Skeletal muscle tissue (tissue), 4 donors: ENCODE data around the gene ARHGEF38. TPM values are rescaled to one million over a fixed set of nuclear protein-coding genes. Genes with fewer than 3 reads are reported as not detected.
"Not testable (repeated sequence)": the region's sequence is repeated elsewhere in the genome, so short reads cannot be mapped to it uniquely, and the experiment has no call there.

Experiments
- H3K27ac ChIP-seq: one replicate; pipeline ENCODE4 v1.7.0; 2013; ENCODE audit warnings: mild to moderate bottlenecking, low read depth, low read length, inconsistent platforms
- H3K27me3 ChIP-seq, 3 donors: one replicate each; pipeline ENCODE4 v1.7.0; 2013; ENCODE audit warnings: low read length in 3 of 3; ENCODE audit not compliant: control insufficient read depth in 3 of 3, insufficient read depth in 3 of 3
- H3K36me3 ChIP-seq, 3 donors: one replicate each; pipeline ENCODE4 v1.7.0; 2013; ENCODE audit warnings: low read length in 3 of 3; ENCODE audit not compliant: control insufficient read depth in 3 of 3, insufficient read depth in 3 of 3
- H3K4me1 ChIP-seq, 3 donors: one replicate each; pipeline ENCODE4 v1.7.0; 2013; ENCODE audit warnings: low read length in 3 of 3, mild to moderate bottlenecking in 3 of 3; ENCODE audit not compliant: control insufficient read depth in 3 of 3, insufficient read depth in 3 of 3
- H3K4me3 ChIP-seq, 3 donors: one replicate each; pipeline ENCODE4 v1.7.0; 2013; ENCODE audit warnings: low read length in 3 of 3
- H3K9ac ChIP-seq, 3 donors: one replicate each; pipeline ENCODE4 v1.7.0; 2013; ENCODE audit warnings: low read length in 3 of 3, mild to moderate bottlenecking in 3 of 3, moderate library complexity in 2 of 3, low read depth in 1 of 3
- H3K9me3 ChIP-seq, 3 donors: one replicate each; pipeline ENCODE4 v1.7.0; 2013; ENCODE audit warnings: low read length in 3 of 3; ENCODE audit not compliant: control insufficient read depth in 3 of 3
- total RNA-seq: library from RNA; depleted of rRNA; stranded (reverse); fragments of >200 nt; gene quantifications from one replicate; pipeline ENCODE4 v1.2.3, GENCODE V29; 2014
- donor health status: Osteomylitis.

The ARHGEF38 gene
- total RNA-seq, 1 donor from 2014 or later: not detected

DNA sequence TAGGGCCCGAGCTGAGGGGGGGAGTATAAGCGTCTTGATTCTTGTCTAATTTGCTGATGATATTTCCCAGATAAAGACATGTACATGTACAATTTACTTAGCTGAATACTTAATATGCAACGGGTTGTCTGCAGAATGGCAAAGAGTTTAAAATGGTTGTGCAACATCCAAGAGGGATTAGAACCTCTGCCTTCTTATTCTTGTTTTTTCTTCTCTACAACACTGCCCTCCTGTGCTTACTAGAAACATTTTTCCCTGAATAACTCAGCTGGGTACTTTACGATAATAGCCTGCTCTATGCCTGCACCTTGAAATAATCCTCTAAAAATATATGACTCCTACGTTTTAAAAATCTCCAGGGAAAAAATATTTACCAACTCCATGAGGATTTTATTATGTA lies 114.3 kb downstream of the ARHGEF38 start:
- Histone ChIP-seq H3K27me3 (no peaks in the 10 kb centered on the region), H3K4me1 (no peaks in the 10 kb centered on the region), H3K9me3 (no peaks in the 10 kb centered on the region), H3K9ac (no peak overlapping the region), H3K27ac (no peak overlapping the region), H3K36me3 (no peaks in the 10 kb centered on the region), H3K4me3 (no peak overlapping the region)

DNA sequence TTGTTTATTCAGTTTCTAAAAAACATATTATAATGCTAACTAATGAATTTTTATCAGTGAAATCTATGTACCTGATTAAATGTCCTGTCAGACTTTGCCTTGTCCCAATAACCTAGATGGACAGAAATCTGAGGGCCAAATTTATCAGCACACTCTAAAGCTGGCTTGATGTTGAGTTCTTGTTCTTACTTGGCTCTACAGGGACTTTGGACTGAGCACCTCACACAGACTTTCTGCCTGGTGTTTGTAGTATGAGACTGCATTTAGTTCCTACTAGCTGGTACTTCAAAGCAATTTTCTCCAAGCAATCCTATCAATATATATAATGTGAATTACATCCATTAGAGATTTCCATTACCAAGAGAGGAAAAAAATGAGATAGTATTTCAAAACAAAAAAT lies 118.3 kb downstream of the ARHGEF38 start:
- H3K27ac ChIP-seq: no peak overlapping the region
- no peaks in the 10 kb centered on the region for H3K27me3 ChIP-seq
- H3K9ac ChIP-seq: no peak overlapping the region
- no peak overlapping the region for H3K4me3 ChIP-seq
- H3K36me3 ChIP-seq: no peaks in the 10 kb centered on the region
- no peaks in the 10 kb centered on the region for H3K4me1 ChIP-seq
- no peaks in the 10 kb centered on the region for H3K9me3 ChIP-seq

- Histone ChIP-seq H3K27me3 (no peaks in the 10 kb centered on the region), H3K4me1 (no peaks in the 10 kb centered on the region), H3K9me3 (no peaks in the 10 kb centered on the region), H3K27ac (no peak overlapping the region), H3K9ac (no peak overlapping the region), H3K36me3 (no peaks in the 10 kb centered on the region), H3K4me3 (no peak overlapping the region)
These were observed 118.9 kb downstream of the ARHGEF38 start for GRCh38 chr4:105671301-105671700.

GRCh38 chr4:105674011-105674410 lies 121.6 kb downstream of the ARHGEF38 start:
- Histone ChIP-seq H3K27me3 (no peaks in the 10 kb centered on the region), H3K9ac (no peak overlapping the region), H3K9me3 (no peaks in the 10 kb centered on the region), H3K4me1 (peaks cover 0 to 2% (median 0%) of the 10 kb centered on the region in 3 donors), H3K4me3 (no peak overlapping the region), H3K27ac (no peak overlapping the region), H3K36me3 (no peaks in the 10 kb centered on the region)

GRCh38 chr4:105677709-105678108 lies 125.3 kb downstream of the ARHGEF38 start:
- no peaks in the 10 kb centered on the region for H3K27me3 ChIP-seq
- H3K27ac ChIP-seq: no peak overlapping the region
- H3K9me3 ChIP-seq: no peaks in the 10 kb centered on the region

GRCh38 chr4:105679186-105679585 lies 126.8 kb downstream of the ARHGEF38 start:
- H3K36me3 ChIP-seq: peaks cover 5 to 12% (median 9%) of the 10 kb centered on the region in 3 donors
- no peaks in the 10 kb centered on the region for H3K9me3 ChIP-seq
- peaks cover 0 to 6% (median 0%) of the 10 kb centered on the region in 3 donors for H3K4me1 ChIP-seq
- no peak overlapping the region for H3K4me3 ChIP-seq
- H3K27ac ChIP-seq: no peak overlapping the region
- H3K9ac ChIP-seq: no peak overlapping the region
- H3K27me3 ChIP-seq: no peaks in the 10 kb centered on the region

More at GRCh38 chr4:105677709-105678108, 125.3 kb downstream of the ARHGEF38 start:
- no peak overlapping the region for H3K9ac ChIP-seq
- peaks cover 0 to 6% (median 0%) of the 10 kb centered on the region in 3 donors for H3K4me1 ChIP-seq
- no peak overlapping the region for H3K4me3 ChIP-seq
- H3K36me3 ChIP-seq: peaks cover 2 to 6% (median 5%) of the 10 kb centered on the region in 3 donors

GRCh38 chr4:105683038-105683437 lies 130.6 kb downstream of the ARHGEF38 start:
- Histone ChIP-seq H3K4me1 (peaks cover 0 to 6% (median 0%) of the 10 kb centered on the region in 3 donors), H3K9me3 (no peaks in the 10 kb centered on the region), H3K4me3 (no peak overlapping the region), H3K36me3 (peaks cover 9 to 21% (median 17%) of the 10 kb centered on the region in 3 donors), H3K9ac (no peak overlapping the region), H3K27me3 (no peaks in the 10 kb centered on the region), H3K27ac (no peak overlapping the region)

GRCh38 chr4:105686571-105686970 lies 134.2 kb downstream of the ARHGEF38 start:
- Histone ChIP-seq H3K9ac (no peak overlapping the region), H3K27me3 (no peaks in the 10 kb centered on the region), H3K4me3 (no peak overlapping the region), H3K4me1 (no peaks in the 10 kb centered on the region), H3K27ac (no peak overlapping the region), H3K9me3 (no peaks in the 10 kb centered on the region), H3K36me3 (peaks cover 13 to 34% (median 29%) of the 10 kb centered on the region in 3 donors)

- H3K27me3 ChIP-seq, H3K4me3 ChIP-seq, H3K4me1 ChIP-seq, H3K9ac ChIP-seq, H3K27ac ChIP-seq, H3K9me3 ChIP-seq: not testable (repeated sequence)
- peaks cover 0 to 54% (median 34%) of the 10 kb centered on the region in 3 donors for H3K36me3 ChIP-seq
These were observed 142.4 kb downstream of the ARHGEF38 start for GRCh38 chr4:105694812-105695211.

- not testable (repeated sequence) for H3K27me3 ChIP-seq, H3K4me1 ChIP-seq, H3K4me3 ChIP-seq, H3K9me3 ChIP-seq, H3K9ac ChIP-seq, H3K27ac ChIP-seq
- H3K36me3 ChIP-seq: peaks cover 0 to 54% (median 34%) of the 10 kb centered on the region in 3 donors
These were observed 143.4 kb downstream of the ARHGEF38 start for GRCh38 chr4:105695832-105696231.
